Stimulated activated effector memory CD8-positive, alpha-beta T cell treated with anti-CD3 and anti-CD28 coated beads, Interleukin-12 subunit alpha, Interleukin-12 subunit beta, amount 100 ng/mL, for 72 hours (primary cell): ENCODE data around the gene CCDC17.

Source experiments
- ATAC-seq: fragments of 150-1000 bp; cut with Tn5 transposase; 2 replicates; pipeline ENCODE4 v1.10.0; 2021
- DNase-seq, 2 donors: peaks; one replicate each; pipeline ENCODE4 v3.0.0; 2021 to 2022; ENCODE audit warnings: low spot score in 2 of 2
- H3K27ac Mint-ChIP-seq: one replicate; pipeline ENCODE4 v1.8.0; 2022; ENCODE audit warnings: mild to moderate bottlenecking, mixed read lengths
- H3K36me3 Mint-ChIP-seq: one replicate; pipeline ENCODE4 v1.8.0; 2022; ENCODE audit warnings: mild to moderate bottlenecking, mixed read lengths
- H3K4me1 Mint-ChIP-seq: one replicate; pipeline ENCODE4 v1.8.0; 2022; ENCODE audit warnings: mixed read lengths
- H3K4me3 Mint-ChIP-seq: one replicate; pipeline ENCODE4 v1.8.0; 2022; ENCODE audit warnings: mild to moderate bottlenecking, mixed read lengths
- H3K9me3 Mint-ChIP-seq: one replicate; pipeline ENCODE4 v1.8.0; 2022; ENCODE audit warnings: mixed read lengths

The CCDC17 gene

DNA sequence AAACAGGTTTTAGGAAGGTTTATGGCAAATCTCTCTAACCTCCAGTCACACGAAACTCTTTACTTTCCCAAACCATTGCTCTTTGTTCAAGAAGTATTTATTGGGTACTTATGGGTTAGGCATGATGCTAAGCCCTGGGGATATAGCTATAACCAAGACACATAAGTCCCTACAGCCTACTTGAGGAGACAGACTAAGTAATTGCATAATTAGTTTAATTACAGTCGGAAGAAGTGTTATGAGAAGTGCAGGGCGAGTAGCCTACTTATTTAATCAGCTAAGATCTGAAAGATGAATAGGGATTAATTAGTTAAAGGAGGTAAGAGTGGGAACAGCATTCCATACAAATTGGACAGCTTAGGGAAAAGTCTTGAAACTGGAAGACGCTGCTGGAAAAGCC, 53.2 kb downstream of the CCDC17 start:
- peaks cover 6% of the 10 kb centered on the region for H3K4me1 Mint-ChIP-seq
- peaks cover 53% of the 10 kb centered on the region for H3K36me3 Mint-ChIP-seq
- no peak overlapping the region for H3K4me3 Mint-ChIP-seq
- ATAC-seq (no peak), DNase-seq (no peak)
- H3K27ac Mint-ChIP-seq: peak overlapping the region; percentile 32
- H3K9me3 Mint-ChIP-seq: no peaks in the 10 kb centered on the region
